ENCODE measurements around the gene ADAMTS10. TPM values are rescaled to one million over a fixed set of nuclear protein-coding genes. Genes with fewer than 3 reads are reported as not detected.

Gene ADAMTS10
- total and polyA plus RNA-seq, 2 donors (not counting 3 experiments of a cell fraction or from before 2014, with no cell fraction given): 15.8 to 17.4 TPM

DNA sequence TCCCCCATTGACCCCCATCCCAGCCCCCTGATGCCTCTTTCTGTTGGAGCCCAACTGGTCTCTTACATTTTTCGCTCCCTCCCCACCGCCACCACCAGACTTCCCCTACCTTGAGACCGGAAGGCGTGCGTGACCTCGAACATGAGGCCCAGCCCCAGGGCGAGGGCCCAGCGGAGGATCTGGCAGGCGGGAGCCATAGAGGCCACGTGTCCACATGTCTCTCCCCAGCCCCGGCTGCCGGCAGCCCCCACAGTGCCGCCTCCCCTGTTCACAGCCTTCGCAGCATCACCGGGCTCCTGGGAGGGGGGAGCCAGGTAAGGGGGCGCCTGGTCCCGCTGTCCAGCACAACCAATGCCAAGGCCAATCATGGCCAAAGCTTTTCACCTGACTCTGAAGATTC is 5.0 kb downstream of the ADAMTS10 start:
- DNase-seq (ENCODE audit: low read depth, low spot score) (no peak), FAIRE-seq (no peak)
- ChIA-PET CTCF (interaction anchor here (1.7 kb wide), 1 partner anchor 11 kb away, joined by 8 read pairs; no protein-coding TSS in a partner anchor), POLR2A (no interaction called here)
- Histone ChIP-seq H3K4me1 (ENCODE audit: control insufficient read depth, extremely low read depth, insufficient read depth, low read length) (peaks cover 9% of the 10 kb centered on the region), H3K9me1 (replicated peaks; ENCODE audit: control insufficient read depth, extremely low read depth, insufficient read depth, low read length) (no peaks in the 10 kb centered on the region), H3K27ac (ENCODE audit: insufficient read depth, low read depth, low read length) (no peak overlapping the region), H3K4me3 (replicated peaks in 1 of 3; ENCODE audit: insufficient read depth in 1 of 3, low read depth in 1 of 3, low read length in 3 of 3) (no peak overlapping the region), H3K27me3 (ENCODE audit: control insufficient read depth in 2 of 2, insufficient read depth in 2 of 2, low read length in 2 of 2) (no peaks in the 10 kb centered on the region), H3K9me3 (replicated peaks; ENCODE audit: control insufficient read depth, insufficient read depth, low read length) (no peaks in the 10 kb centered on the region), H3K9ac (replicated peaks; ENCODE audit: extremely low read depth, insufficient read depth, low read length) (no peak overlapping the region), H3K4me2 (ENCODE audit: insufficient read depth, low read length) (no peak overlapping the region), H2AFZ (ENCODE audit: low read depth, low read length) (no peak overlapping the region), H3K79me2 (ENCODE audit: control insufficient read depth, insufficient read depth, low read length) (no peaks in the 10 kb centered on the region), H3K36me3 (ENCODE audit: control insufficient read depth in 2 of 2, extremely low read depth in 1 of 2, insufficient read depth in 2 of 2, low read length in 2 of 2) (no peaks in the 10 kb centered on the region), H4K20me1 (replicated peaks; ENCODE audit: control insufficient read depth, extremely low read depth, insufficient read depth, low read length) (no peaks in the 10 kb centered on the region)
- BruUV-seq (replicated peaks): no TSS peak
- intact Hi-C loops (cut with micrococcal nuclease): no loop called here
- dilution Hi-C loops (cut with MboI; ENCODE audit: extremely low pct_ligation_motif_present, low sequenced_read_pairs): no loop called here
- no peak for TF ChIP-seq MYC (IDR thresholded peaks at IDR 0.05; ENCODE audit: low read depth, low read length)
- TF ChIP-seq FOS (IDR thresholded peaks at IDR 0.05; ENCODE audit: borderline replicate concordance, insufficient read depth, low read length): no peak
- no peak for TF ChIP-seq GATA2 (IDR thresholded peaks at IDR 0.05; ENCODE audit: insufficient read depth, insufficient read length, low read depth, low read length)
- TF ChIP-seq, protein P1, sequence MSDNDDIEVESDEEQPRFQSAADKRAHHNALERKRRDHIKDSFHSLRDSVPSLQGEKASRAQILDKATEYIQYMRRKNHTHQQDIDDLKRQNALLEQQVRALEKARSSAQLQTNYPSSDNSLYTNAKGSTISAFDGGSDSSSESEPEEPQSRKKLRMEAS (IDR thresholded peaks at IDR 0.05; ENCODE audit: insufficient read depth, insufficient read length): no peak
- no peak for TF ChIP-seq EZH2 (IDR thresholded peaks at IDR 0.05; ENCODE audit: borderline replicate concordance, low read depth, low read length, severe bottlenecking)
- no peak for TF ChIP-seq JUN (IDR thresholded peaks at IDR 0.05; ENCODE audit: borderline replicate concordance, insufficient read depth, insufficient read length, low read depth)
- no peak for TF ChIP-seq POLR2AphosphoS5 (IDR thresholded peaks at IDR 0.05; ENCODE audit: insufficient read depth, low read depth, low read length)
- TF ChIP-seq POLR2A (IDR thresholded peaks at IDR 0.05; ENCODE audit: low read depth, low read length): no peak
- TF ChIP-seq, protein P2, sequence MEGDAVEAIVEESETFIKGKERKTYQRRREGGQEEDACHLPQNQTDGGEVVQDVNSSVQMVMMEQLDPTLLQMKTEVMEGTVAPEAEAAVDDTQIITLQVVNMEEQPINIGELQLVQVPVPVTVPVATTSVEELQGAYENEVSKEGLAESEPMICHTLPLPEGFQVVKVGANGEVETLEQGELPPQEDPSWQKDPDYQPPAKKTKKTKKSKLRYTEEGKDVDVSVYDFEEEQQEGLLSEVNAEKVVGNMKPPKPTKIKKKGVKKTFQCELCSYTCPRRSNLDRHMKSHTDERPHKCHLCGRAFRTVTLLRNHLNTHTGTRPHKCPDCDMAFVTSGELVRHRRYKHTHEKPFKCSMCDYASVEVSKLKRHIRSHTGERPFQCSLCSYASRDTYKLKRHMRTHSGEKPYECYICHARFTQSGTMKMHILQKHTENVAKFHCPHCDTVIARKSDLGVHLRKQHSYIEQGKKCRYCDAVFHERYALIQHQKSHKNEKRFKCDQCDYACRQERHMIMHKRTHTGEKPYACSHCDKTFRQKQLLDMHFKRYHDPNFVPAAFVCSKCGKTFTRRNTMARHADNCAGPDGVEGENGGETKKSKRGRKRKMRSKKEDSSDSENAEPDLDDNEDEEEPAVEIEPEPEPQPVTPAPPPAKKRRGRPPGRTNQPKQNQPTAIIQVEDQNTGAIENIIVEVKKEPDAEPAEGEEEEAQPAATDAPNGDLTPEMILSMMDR (IDR thresholded peaks at IDR 0.05; ENCODE audit: extremely low read depth in 1 of 2, insufficient read depth in 1 of 2, low read depth in 1 of 2, low read length in 2 of 2): no peak

All from endothelial cell of umbilical vein (primary cell).